Right forelimb (tissue), 1 donor: ENCODE data around the gene MRPL36.
"Not testable (repeated sequence)": the region's sequence is repeated elsewhere in the genome, so short reads cannot be mapped to it uniquely, and the experiment has no call there.

Source experiments
- DNase-seq: peaks from one replicate; pipeline ENCODE4 v3.0.0-alpha.2; 2018

MRPL36 gene

DNA sequence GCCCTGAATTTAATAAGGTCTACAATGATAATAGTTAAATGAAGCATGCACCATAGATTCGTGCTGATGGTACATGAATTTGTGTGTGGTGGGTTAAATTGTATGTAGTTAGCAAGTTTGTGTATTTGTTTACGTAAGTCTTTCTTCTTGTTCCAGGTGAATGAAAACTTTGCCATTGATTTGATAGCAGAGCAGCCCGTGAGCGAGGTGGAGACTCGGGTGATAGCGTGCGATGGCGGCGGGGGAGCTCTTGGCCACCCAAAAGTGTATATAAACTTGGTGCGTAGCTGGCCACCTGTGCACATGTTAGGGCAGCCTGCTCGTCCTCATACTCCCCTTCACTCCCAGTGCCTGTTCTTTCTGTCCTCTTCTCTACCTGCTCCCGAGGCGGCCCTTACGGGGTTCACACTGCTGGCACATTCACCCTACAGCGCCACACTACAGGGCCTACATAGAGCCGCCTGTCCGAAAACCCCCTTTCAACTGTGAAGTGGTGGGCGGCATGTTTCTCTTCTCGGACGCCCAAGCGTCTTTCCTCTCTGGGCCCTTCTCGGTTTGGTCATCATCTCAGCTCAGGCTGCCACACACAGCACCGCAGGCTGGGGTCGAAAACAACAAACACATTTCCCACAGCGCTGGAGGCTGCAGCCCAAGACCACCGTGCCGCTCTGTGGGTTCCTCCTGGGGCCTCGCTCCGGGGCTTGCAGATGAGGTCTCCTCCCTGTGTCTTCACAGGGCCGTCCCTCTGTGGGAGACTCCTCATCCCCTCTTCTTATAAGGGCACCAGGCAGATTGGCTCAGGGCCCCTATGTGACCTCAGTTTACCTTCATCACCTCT lies 14.8 kb upstream of the MRPL36 start:
- no peak for DNase-seq

DNA sequence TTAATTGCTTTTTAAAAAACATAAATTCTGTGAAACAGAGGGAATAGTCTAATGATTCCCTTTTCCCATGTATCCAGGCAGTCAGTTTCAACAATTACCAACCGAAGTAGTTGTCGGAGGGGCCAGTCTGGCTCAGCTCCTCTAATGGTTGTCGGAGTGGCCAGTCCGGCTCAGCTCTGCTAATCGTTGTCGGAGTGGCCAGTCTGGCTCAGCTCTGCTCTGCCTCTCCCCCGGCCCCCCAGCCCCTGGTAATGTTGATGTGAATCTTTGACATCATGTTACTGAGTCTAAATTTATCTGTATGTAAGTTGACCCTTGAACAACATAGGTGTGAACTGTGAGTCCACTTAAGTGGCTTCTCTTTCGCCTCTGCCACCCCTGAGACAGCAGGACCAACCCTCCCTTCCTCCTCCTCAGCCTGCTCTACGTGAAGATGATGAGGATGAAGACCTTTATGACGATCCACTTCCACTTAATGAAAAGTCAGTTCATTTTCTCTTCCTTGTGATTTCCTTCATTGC lies 11.0 kb upstream of the MRPL36 start:
- no peak for DNase-seq

DNA sequence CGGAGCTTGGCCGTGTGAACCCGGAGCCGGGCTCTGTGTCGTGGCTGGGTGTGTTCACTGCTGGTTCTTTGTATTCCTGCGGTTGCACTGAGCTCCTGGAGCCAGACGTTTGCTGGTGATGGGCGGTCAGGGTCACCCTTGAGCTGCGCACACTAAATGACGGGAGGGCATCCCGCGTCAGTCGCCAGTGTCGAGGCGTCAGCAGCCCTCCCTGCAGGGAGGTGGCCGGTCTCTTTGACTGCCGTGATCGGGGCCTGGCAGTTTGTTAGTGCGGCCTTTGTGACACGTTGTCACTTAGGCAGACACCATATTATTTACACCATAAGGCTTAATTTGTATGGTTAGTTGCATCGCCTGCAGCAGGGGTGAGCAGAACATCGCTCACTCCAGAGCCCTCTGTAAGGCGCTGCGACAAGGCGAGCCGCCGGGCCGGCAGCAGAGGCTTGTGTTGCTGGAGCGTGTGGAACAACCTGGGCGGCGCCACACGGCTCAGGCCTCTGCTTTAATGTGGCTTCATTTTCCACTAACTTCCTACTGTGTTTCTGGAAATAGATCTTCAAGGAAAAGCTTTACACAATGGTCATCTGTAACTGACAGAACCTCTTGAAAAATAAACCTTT lies 9.9 kb upstream of the MRPL36 start:
- no peak for DNase-seq

DNA sequence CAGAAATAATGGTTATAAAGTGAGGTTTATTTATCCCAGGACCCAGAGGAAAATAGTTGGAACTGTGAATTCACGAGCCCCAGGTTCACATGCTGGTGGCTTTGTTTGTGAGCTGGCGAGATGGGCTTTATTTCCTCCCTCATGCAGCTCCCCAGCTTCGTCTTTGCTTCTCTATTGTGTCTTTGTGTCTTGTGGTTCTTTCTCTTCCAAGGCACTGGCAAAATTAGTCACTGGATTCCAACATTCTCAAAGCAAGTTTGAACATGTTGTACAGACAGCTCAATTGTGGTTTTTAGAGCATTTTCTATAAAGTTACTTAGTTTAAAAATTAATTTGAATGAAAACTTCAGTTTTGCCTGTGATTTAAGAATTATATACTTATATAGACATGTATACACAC lies 8.8 kb upstream of the MRPL36 start:
- no peak for DNase-seq

DNA sequence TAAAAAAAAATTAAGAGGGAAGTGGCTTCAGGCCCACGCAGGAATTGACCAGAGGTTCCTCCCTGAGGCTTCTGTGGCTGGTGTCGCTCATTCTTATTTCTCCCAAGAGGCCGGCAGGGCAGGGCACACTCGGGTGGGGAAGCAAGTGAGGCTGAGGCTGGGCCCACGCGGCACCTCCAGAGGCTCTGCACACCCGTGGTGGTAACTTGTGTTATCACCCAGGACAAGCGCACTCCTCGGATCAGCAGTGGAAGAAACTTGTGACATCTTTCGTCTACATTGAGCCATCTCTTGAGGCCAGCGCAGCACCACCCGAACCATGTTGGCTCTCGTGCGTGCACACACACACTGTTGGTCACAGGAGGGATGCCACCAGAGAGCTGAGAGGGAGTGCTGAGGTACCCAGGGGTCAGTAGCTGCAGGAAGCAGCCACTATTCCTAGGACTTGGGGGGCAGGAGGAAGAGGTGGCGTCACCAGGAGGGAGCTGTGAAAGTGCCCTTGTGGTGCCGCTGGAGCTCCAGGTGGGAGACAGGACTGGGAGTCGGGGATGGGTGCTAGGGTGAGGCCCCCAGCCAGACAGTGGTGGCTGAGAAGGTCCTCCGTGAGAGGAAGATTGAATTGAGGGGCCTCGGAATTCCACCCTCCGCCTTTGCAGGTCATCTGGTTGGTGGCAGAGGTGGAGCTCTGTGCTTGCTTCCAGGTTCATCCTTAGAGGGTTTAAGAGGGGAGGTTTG lies 8.0 kb upstream of the MRPL36 start:
- DNase-seq: no peak

DNA sequence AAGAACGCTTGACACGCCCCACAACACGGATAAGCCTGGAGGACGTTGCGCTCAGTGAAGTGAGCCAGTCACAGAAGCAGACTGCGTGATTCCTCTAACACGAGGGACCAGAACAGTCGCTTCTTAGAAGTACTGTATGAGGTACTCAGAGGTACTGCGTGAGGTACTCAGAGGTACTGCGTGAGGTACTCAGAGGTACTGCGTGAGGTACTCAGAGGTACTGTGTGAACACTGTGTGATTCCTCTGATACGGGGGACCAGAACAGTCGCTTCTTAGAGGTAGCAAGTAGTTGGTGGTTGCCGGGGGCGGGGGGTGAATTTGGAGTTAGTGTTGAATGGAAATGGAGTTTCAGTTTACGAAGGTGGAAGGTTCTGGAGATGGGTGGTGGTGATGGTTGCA lies 7.3 kb upstream of the MRPL36 start:
- DNase-seq: no peak

DNA sequence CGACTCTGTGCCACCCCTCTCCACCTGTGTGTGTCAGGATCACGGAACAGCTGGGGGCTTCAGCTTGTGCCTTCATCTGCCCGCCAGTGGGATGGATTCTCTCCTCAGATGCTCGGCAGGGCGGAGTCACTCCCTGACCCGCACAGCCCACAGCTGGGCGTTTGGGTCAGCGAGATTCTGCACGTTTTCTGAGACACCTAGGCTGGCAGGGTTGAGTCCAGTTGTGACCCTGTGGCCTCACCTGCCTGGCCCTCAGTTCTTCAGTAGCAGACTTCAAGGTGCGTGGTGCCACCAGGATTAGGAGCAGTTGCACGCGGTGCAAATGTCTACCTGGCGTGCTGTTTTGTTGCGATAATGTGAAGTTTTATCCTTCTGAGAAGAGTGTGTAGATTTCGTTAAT lies 6.6 kb upstream of the MRPL36 start:
- no peak for DNase-seq

DNA sequence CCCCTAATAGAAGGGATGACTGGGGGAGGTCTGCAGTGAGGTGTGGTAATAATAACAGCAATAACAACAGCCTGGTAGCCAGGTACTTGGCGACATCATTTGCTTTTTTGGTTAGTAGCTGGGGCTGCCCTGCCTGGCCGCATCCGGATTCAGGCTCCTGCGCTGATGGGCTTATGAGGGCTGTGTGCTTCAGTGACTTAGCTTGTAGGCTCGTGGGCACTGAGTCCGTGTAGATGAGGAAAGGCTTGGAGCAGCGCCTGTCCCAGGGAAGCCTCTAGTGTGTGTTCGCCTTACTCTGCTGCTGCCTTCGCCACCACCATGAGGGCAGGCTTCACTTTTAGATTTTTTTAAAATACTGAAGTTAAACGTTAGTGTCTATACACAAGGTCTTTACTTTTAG lies 6.1 kb upstream of the MRPL36 start:
- no peak for DNase-seq

DNA sequence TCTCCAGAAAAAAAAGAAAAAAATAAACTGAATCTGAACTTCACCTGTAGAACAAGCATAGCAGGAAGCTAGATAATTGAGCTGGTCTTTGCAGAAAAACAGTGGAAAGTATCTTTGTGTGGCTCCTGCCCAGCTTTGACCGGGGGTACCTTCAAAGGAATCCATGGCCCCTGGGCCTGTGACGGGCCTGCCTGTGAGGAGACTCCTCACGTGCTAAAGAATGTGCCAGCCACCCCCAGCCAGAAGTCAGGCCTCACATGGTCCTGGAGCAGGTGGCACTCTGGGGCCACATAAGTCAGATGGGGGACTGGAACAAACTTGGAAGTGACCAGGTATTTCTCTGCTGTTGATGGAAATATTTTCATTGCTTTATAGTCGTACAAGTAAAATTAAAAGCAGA lies 5.7 kb upstream of the MRPL36 start:
- DNase-seq: no peak

DNA sequence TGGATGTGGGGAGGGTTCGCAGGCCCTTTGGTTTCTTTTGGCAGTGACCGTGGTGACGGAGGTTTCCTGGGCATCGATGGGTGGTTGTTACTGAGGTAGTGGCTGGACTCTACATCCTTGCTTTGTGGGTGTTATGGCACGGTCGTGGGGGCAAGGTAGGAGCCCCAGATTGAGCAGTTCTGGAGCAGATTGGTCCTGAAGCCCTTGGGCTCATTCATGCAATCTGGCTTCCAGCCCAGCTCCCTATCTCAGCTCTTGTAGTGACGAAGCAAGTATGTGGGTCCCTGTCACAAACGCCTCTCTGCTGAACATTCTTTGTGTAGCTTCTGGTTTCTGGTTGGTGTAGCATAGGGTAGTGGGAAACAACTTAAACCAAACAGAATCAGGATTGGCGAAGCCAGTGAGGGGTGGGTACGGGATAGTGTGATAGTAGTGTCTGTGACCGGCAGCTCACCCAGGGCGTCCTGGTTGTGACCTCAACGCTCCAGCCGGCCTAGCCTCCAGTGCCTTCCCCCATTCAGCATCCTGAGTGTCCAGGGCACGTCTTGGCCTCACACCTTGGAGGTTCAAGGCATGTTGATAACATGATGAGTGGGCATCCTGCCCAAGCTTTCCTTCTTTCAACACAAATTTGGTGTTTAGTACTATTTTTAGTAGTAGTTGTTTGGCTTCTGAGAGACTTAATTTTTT lies 4.5 kb upstream of the MRPL36 start:
- no peak for DNase-seq

DNA sequence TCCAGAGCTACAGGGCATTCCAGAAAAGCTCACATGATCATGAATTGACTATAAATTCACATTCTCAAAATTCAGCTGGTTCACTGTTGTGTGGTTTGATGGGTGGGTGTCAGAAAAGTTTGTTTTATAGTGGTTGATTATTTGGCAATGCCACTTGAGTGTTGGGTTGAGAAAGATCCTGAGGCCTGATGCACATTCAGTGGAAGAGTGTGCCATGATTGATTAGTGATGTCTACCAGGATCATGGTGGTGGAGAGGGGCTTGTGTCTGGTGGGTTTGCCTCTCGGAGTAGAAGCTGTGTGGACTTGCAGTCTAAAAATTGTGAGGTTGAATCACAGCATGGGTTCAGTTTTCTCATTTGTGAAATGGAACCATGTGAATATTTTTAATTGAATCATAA lies 3.6 kb upstream of the MRPL36 start:
- no peak for DNase-seq

DNA sequence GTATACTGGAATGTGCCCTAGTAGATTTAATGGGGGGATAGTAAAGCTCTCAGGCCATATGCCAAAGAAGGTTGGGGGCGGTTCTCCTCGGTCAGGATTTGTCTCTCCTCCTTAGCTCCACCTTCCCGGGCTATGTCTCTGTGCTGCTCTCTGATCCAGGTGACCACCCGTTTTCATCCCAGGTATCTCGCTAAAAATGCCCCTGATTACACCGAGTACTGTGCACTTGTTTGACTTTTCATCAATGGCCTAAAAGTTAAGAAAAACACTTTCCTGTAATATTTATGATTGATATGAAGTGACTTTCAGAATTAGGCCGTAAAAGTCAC lies 2.3 kb upstream of the MRPL36 start:
- no peak for DNase-seq

DNA sequence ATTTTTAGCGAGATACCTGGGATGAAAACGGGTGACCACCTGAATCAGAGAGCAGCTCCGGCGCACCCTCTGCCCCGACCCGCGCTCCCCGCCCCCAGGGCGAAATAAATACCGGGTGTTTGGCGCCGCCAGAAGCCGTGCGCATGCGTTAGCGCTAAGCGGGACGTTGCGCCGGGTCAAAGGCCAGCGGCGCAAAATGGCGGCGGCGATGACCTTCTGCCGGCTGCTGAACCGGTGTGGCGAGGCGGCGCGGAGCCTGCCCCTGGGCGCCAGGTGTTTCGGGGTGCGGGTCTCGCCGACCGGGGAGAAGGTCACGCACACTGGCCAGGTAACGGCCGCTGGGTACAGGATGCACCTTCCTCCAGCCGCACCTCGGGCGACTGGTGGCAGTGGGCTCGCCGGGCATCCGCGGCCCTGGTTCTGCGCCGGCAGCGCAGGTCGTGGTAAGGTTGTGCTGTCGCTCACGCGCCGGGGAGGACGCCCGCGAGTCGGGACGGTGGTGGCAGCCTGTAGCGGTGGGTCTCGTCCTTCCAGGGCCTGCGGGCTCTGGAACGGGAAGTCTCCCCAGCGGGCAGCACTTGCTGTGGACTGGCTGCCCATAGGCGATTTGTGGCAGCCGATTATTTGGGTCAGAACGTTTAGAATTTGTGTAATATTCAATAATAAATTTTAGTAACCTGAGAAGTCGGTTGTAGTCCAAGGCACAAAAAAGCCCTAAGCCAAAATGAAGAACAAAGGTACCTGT lies 1.8 kb upstream of the MRPL36 start, which contains the start of gene NDUFS6:
NDUFS6 (plus strand) TSS at position 186 of the 745 bp plus-strand sequence; CDS start at position 197, 11 bp downstream.
- DNase-seq: peak; percentile 79

DNA sequence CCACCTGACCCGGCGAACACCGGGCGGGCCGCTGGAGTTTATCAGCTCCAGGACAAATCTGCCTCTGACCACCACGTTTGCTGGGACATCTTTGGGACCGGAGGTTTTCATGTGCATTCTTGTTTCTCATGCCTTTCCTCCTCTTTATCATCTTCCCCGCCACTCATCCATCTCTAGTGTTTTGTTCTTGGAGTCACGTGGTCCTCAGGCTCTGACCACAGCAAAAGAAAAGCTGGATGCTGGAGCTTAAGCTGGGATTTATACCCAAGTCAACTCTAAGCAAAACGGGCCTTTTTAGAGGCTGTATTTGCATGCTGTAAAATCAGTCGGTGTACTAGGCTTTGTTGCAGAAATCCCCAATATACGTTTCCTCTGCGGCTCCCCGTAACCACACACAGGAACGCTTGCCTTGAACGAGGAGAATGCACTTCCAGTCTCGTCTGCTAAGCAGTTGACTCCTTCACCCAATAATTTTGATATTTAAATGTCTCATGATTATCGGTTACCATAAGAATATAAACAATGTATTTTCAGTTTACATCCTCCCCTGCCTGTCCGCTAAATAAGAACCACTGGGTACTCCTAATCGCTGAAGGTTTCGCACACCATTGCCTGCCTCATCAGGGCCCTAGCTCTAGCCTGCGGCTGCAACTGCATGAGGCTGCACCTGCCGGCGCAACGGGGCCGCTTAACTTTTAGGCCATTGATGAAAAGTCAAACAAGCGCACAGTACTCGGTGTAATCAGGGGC lies 1.0 kb upstream of the MRPL36 start:
- no peak for DNase-seq

DNA sequence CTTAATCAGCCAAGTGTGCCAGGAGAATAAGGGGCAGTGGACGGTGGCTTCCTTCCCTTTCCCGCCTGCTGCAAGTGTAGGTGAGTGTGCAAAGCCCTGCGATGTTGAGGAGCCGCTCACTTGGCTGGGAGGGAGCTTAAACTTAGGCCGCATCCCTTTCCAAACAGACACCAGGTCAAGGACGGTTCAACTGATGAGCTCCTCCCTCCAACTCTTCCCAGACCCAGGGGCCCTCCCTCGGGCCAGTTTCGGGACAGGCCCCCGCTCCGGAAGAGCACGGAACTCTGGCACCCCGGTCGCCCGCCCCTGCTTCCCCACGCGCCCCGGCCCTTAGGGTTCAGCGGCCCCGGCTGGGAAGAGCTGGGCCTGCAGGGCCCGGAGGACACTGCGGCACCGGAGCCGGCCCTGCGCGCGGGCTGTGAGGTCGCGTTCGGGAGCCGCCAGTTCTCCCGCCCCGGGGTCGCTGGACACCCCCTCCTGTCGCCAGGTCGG lies 481 bp downstream of the MRPL36 start:
- DNase-seq: no peak

DNA sequence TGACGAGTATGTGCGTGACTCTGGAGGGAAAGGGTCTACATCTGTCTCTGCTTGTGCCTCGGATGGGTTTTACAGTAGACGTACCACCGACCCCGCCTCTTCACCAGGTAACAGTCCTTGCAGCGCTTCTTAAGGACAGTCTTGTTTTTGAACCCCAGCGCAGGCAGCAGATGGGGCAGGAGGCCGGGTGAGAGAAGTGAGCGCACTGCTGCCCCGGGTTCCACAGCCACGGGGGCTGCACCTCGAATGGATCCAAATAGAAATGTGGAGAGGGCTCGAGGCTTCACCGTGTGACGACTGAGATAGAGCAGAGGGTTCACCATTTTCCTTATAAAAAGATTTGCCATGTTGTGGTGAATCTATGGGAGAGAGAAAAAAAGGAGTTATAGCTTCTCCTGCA lies 1.0 kb downstream of the MRPL36 start:
- not testable (repeated sequence) for DNase-seq

DNA sequence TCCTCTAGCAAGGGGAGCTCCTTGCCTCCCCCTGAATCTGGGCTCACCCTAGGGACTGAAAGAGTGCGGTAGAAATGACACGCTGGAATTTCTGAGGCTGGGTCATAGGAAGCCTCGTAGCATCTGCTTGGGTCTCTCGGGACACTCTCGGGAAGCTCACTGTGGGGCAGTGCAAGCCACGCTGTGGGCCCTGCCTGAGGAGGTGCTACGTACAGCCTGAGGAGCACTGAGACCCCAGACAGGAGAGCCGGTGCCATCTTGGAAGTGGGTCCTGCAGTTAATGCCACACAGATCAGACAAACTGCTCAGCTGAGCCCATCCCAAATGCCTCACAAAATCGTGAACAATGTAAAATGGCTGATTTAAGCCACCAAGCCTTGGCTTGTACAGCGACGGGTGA lies 1.8 kb downstream of the MRPL36 start:
- DNase-seq: no peak

DNA sequence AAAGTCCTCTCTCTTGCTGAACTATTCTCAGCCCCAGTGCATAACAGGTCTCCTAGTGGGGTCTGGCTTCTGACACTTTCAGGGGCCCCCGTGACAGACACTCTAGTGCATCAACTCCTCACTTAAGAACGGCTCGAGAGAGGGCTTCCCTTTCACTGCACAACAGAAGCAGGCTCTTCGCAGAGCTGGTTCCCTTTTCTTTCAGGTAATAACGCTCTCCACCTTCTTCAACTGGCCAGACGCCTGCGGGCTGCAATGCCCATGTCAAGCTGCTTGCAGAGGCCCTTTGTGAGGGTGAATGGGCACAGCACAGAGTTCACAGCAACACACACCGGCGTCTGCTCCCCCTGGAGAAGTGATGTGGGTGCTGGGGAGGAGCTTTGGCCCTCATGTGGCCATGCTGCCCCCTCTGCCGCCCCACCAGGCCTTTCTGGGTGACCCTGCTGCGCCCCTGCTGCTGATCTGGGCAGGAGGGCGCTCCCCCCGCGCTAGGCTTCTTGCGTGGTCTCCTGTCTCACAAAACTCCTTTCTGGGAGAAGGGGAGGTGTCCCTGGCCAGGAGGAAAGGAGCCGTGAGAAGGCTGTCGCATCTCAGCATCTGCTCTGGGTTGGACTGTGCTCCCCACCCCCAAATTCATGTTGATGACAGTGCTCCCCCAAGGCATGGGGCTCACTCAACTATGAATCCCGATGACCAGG lies 2.4 kb downstream of the MRPL36 start:
- DNase-seq: no peak

DNA sequence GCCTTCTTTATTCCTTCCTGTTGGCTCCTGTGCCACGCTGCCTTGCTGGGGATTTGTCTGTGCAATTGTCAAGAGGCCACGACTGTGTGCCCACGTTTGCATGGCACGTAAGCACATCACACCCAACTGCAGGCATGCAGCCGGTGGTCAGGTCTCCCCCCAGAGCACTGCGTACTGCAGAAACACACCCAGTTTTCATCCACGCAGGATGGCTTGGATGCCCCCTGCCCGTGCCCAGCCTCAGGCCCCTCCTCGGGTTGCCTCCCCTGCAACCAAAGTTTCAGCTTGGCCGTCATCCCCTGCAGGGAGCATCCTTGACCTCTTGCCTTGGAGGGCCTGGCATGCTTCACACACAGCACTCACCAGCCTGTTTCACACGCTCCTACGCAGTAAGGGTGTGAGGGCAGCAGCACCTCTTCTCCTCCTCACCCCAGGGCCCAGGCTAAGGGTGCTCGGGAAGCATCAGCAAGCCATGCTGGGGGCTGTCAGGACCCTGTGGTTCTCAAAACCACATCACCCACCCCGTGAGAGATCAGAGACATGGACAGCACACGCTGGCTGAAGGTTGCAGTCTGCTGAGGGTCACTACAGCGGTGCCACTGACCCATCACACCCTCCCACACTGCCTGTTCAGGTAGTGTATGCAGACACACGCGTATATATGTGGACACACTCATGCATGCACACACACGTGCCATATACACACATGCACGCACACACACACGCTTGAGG lies 3.1 kb downstream of the MRPL36 start:
- no peak for DNase-seq

DNA sequence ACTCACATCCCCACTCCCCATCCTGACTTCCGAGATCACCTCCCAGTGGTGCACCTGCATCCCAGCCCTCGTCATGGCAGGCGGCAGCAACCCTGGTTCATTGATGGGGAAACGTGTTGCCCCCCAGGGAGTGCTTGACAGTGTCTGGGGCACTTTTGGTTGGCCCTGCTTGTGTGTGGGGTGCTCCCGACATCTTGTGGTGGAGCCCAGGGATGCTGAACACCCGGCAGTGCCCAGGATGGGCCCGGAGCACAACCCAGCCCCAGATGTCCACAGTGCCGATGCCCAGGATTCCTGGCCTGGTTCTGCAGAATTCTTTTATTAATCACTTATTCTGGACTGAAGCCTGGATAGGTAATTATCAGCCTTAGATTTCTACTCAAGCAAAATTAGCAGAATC lies 3.7 kb downstream of the MRPL36 start:
- no peak for DNase-seq
